ENCODE measurements around the gene NRROS. TPM values are rescaled to one million over a fixed set of nuclear protein-coding genes. Genes with fewer than 3 reads are reported as not detected.

NRROS gene
- total and polyA plus RNA-seq, 2 of the 4 experiments (the other 2 are of a cell fraction) = 0.10 TPM; not detected in 1

DNA sequence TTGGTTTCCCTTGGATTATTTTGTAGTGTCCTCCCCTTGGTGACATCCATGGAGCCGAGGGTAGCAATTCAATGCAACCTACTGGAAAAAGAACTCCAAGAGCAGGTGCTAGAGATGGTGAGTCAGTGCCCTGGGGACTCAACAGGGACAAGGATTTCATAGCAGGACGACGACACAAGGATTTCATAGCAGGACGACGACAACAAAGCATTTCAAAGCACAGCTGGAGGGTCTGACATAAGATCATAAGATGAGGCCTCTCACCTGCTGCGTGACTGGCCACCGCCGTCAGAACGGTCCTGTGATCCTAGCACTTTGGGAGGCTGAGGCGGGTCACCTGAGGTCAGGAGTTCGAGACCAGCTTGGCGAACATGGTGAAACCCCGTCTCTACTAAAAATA, 22.5 kb downstream of the NRROS start:
- ChIA-PET POLR2A (ENCODE audit: unreplicated experiment) (no interaction called here), CTCF (no interaction called here)
- TF ChIP-seq, protein P1, sequence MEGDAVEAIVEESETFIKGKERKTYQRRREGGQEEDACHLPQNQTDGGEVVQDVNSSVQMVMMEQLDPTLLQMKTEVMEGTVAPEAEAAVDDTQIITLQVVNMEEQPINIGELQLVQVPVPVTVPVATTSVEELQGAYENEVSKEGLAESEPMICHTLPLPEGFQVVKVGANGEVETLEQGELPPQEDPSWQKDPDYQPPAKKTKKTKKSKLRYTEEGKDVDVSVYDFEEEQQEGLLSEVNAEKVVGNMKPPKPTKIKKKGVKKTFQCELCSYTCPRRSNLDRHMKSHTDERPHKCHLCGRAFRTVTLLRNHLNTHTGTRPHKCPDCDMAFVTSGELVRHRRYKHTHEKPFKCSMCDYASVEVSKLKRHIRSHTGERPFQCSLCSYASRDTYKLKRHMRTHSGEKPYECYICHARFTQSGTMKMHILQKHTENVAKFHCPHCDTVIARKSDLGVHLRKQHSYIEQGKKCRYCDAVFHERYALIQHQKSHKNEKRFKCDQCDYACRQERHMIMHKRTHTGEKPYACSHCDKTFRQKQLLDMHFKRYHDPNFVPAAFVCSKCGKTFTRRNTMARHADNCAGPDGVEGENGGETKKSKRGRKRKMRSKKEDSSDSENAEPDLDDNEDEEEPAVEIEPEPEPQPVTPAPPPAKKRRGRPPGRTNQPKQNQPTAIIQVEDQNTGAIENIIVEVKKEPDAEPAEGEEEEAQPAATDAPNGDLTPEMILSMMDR (conservative IDR thresholded peaks at IDR 0.05; ENCODE audit: low read depth, low read length) = no peak
- TF ChIP-seq RAD21 (IDR thresholded peaks at IDR 0.05; ENCODE audit: low read length) (no peak), MXI1 (IDR thresholded peaks at IDR 0.05; ENCODE audit: borderline replicate concordance, low read depth, low read length) (no peak), POLR2A (IDR thresholded peaks at IDR 0.05; ENCODE audit: low read depth, low read length) (no peak), CHD1 (IDR thresholded peaks at IDR 0.05; ENCODE audit: low read depth, low read length) (no peak), MAZ (IDR thresholded peaks at IDR 0.05; ENCODE audit: borderline replicate concordance, low read depth, low read length) (no peak), RCOR1 (IDR thresholded peaks at IDR 0.05; ENCODE audit: insufficient replicate concordance, low read length) (no peak)

More for the DNA sequence above, 22.5 kb downstream of the NRROS start:
- Histone ChIP-seq H2AK9ac (replicated peaks; ENCODE audit: low read depth, low read length, poor library complexity) (no peak overlapping the region), H3K4me1 (ENCODE audit: control insufficient read depth, insufficient read depth, low read length) (peaks cover 10% of the 10 kb centered on the region; the same call in 1 of the 2 replicates), H3K9ac (ENCODE audit: low read depth, low read length) (no peak overlapping the region), H3K18ac (ENCODE audit: low read depth, low read length) (no peak overlapping the region), H3K36me3 (ENCODE audit: control insufficient read depth, insufficient read depth, low read length) (no peaks in the 10 kb centered on the region), H4K5ac (ENCODE audit: low read depth, low read length) (no peak overlapping the region), H2BK5ac (ENCODE audit: low read depth, low read length, poor library complexity, severe bottlenecking) (no peak overlapping the region), H4K91ac (ENCODE audit: insufficient read depth, low read depth, low read length) (no peak overlapping the region), H4K20me1 (ENCODE audit: insufficient read depth, low read length) (no peaks in the 10 kb centered on the region), H3K9me1 (ENCODE audit: insufficient read depth, low read length) (0 out of 2 replicates have a peak, but pooled peaks cover 2% of the 10 kb centered on the region), H3K56ac (ENCODE audit: extremely low read depth, insufficient read depth, low read length) (no peak overlapping the region), H2AFZ (replicated peaks; ENCODE audit: low read length, poor library complexity) (no peak overlapping the region), H3K23ac (ENCODE audit: low read depth, low read length) (no peak overlapping the region), H3K27ac (ENCODE audit: insufficient read depth, low read length) (no peak overlapping the region), H3K9me3 (ENCODE audit: control insufficient read depth, insufficient read depth, low read length) (no peaks in the 10 kb centered on the region), H2BK20ac (ENCODE audit: low read depth, low read length) (no peak overlapping the region), H2AK5ac (ENCODE audit: low read depth, low read length) (no peak overlapping the region), H3K79me1 (ENCODE audit: low read depth in 1 of 2, low read length in 2 of 2) (no peaks in the 10 kb centered on the region), H3K4ac (ENCODE audit: low read depth, low read length) (no peak overlapping the region), H3K14ac (replicated peaks; ENCODE audit: low read depth, low read length) (no peak overlapping the region), H4K8ac (ENCODE audit: low read depth in 2 of 2, low read length in 2 of 2) (no peak overlapping the region), H3K4me3 (ENCODE audit: insufficient read depth, low read depth, low read length) (no peak overlapping the region), H3K27me3 (ENCODE audit: control insufficient read depth, insufficient read depth, low read length) (peaks cover 3% of the 10 kb centered on the region), H2BK120ac (ENCODE audit: low read depth, low read length) (no peak overlapping the region), H2BK15ac (ENCODE audit: low read depth, low read length) (no peak overlapping the region), H3K4me2 (ENCODE audit: low read depth, low read length) (no peak overlapping the region)
- DNase-seq = no peak
- no TSS peak for BruUV-seq (replicated peaks)
- dilution Hi-C loops (cut with HindIII; ENCODE audit: low sequenced_read_pairs, unreplicated experiment) = no loop called here
- in situ Hi-C loops (cut with MboI; ENCODE audit: low sequenced_read_pairs) = no loop called here
- 90% methylated on average over 4 of the region's 13 CpGs; no CpG with 5 or more reads in 1 of the 2 experiments for WGBS, 2 experiments (ENCODE audit: extremely low coverage in 2 of 2, insufficient read length in 1 of 2)
- intact Hi-C loops (cut with micrococcal nuclease) = no loop called here
- ATAC-seq (ENCODE audit: low read depth) = no peak

Data from IMR-90 (cell line).